ENCODE results near the gene FFAR4.

GRCh38 chr10:93599335-93599734, 32.9 kb downstream of the FFAR4 start:
- TF ChIP-seq CTCF (conservative IDR thresholded peaks at IDR 0.05 in 1 of 2, IDR thresholded peaks at IDR 0.05 in 1 of 2; ENCODE audit: low read depth in 1 of 2, low read length in 2 of 2) = no peak
- TF ChIP-seq EZH2 (IDR thresholded peaks at IDR 0.05; ENCODE audit: low read length, missing control alignments) = no peak

Measured in fibroblast of lung (primary cell).